Measurements from ENCODE around the gene MTCL3.

MTCL3 gene

GRCh38 chr6:127463056-127463455, 56.1 kb downstream of the MTCL3 start:
- no CpG with 5 or more reads among the region's 5 CpGs for WGBS (ENCODE audit: extremely low coverage, insufficient read length, low lambda C conversion rate)
- no peaks in the 10 kb centered on the region for H3K27me3 ChIP-seq (ENCODE audit: insufficient read depth, low read length)
- no peak overlapping the region for H3K14ac ChIP-seq (ENCODE audit: insufficient read depth, low read length)
- no peak overlapping the region for H3K27ac Mint-ChIP-seq
- no peak overlapping the region for H2AK5ac ChIP-seq (ENCODE audit: insufficient read length, low read length)
- H3K9me3 Mint-ChIP-seq = no peaks in the 10 kb centered on the region
- H4K91ac ChIP-seq (ENCODE audit: insufficient read length, low read depth, low read length) = no peak overlapping the region
- no peaks in the 10 kb centered on the region for H3K27me3 Mint-ChIP-seq (ENCODE audit: low read depth)
- DNase-seq = no peak
- no peaks in the 10 kb centered on the region for H3K79me2 ChIP-seq (ENCODE audit: insufficient read depth, low read length)
- H2BK12ac ChIP-seq (ENCODE audit: insufficient read length, low read depth, low read length) = no peak overlapping the region
- H3K9ac ChIP-seq (ENCODE audit: extremely low read depth, insufficient read length, low read length) = no peak overlapping the region
- TF ChIP-seq CTCF (conservative IDR thresholded peaks at IDR 0.05) = no peak
- H2AFZ ChIP-seq (ENCODE audit: low read length) = no peak overlapping the region
- no peaks in the 10 kb centered on the region; the same call in 1 of the 2 replicates for H3K4me1 ChIP-seq (ENCODE audit: insufficient read depth, low read length)
- no peaks in the 10 kb centered on the region for H4K20me1 ChIP-seq (ENCODE audit: control insufficient read depth, insufficient read depth, insufficient read length)
- H2BK15ac ChIP-seq (ENCODE audit: low read depth, low read length) = no peak overlapping the region
- H3K9me3 ChIP-seq (ENCODE audit: control insufficient read depth, low read depth, low read length) = no peaks in the 10 kb centered on the region
- H2BK5ac ChIP-seq (ENCODE audit: insufficient read length, low read length) = no peak overlapping the region
- no peak overlapping the region for H3K4ac ChIP-seq (ENCODE audit: low read depth, low read length)
- peaks cover 32 to 35% of the 10 kb centered on the region in 2 experiments for H3K4me1 Mint-ChIP-seq
- no peaks in the 10 kb centered on the region for H3K79me1 ChIP-seq (ENCODE audit: insufficient read depth, low read depth, low read length, poor library complexity, severe bottlenecking)
- no peak overlapping the region for H4K5ac ChIP-seq (ENCODE audit: insufficient read length, low read depth, low read length)
- H2BK120ac ChIP-seq (ENCODE audit: low read depth, low read length, poor library complexity, severe bottlenecking) = no peak overlapping the region
- no peak overlapping the region for H3K18ac ChIP-seq (ENCODE audit: insufficient read length, low read depth, low read length)
- H3K23ac ChIP-seq (ENCODE audit: insufficient read length, low read depth, low read length) = no peak overlapping the region
- no peak overlapping the region for H3K56ac ChIP-seq (ENCODE audit: insufficient read length, low read depth, low read length)
- H3K4me3 Mint-ChIP-seq = no peak overlapping the region
- H3T11ph ChIP-seq (ENCODE audit: low read length) = no peak overlapping the region
- no peak overlapping the region for H2BK20ac ChIP-seq (ENCODE audit: low read depth, low read length, poor library complexity, severe bottlenecking)
- H4K8ac ChIP-seq (replicated peaks; ENCODE audit: insufficient read length, low read depth, low read length) = no peak overlapping the region
- H3K36me3 Mint-ChIP-seq (ENCODE audit: insufficient read depth in 1 of 3, low read depth in 3 of 3) = no peaks in the 10 kb centered on the region
- H3K4me2 ChIP-seq (ENCODE audit: insufficient read depth, insufficient read length, low read length) = no peak overlapping the region
- H3K27ac ChIP-seq (ENCODE audit: insufficient read length, low read depth, low read length) = no peak overlapping the region
- H3K23me2 ChIP-seq (ENCODE audit: insufficient read length, low read depth, low read length, poor library complexity, severe bottlenecking) = no peaks in the 10 kb centered on the region

Measured in H9 (cell line).